Neutrophil (primary cell): ENCODE data around the gene FCN3.
A peak's percentile ranks its signal among the peaks of the same experiment; 100 is the strongest.

Source experiments
- H3K27ac ChIP-seq: fragments of 200-600 bp; sonication (generic); 2 replicates; pipeline ENCODE4 v1.5.1; 2016; ENCODE audit warnings: mild to moderate bottlenecking, moderate library complexity
- H3K27me3 ChIP-seq: fragments of 200-600 bp; sonication (generic); 2 replicates; pipeline ENCODE4 v1.6.0; 2016; ENCODE audit warnings: mild to moderate bottlenecking
- H3K36me3 ChIP-seq: fragments of 200-600 bp; sonication (generic); 2 replicates; pipeline ENCODE4 v1.5.1; 2017
- H3K4me1 ChIP-seq, 2 experiments: fragments of 200-600 bp in 1 of 2; sonication (generic) in 1 of 2; 1 replicate in 1 of 2; 2 replicates in 1 of 2; pipeline versions ENCODE4 v1.5.1 to v1.6.1; 2013 to 2016; ENCODE audit warnings: low read depth in 1 of 2, low read length in 1 of 2, mild to moderate bottlenecking in 1 of 2, moderate library complexity in 1 of 2; ENCODE audit not compliant: control insufficient read depth in 1 of 2, insufficient read depth in 1 of 2
- H3K4me3 ChIP-seq, 2 experiments: fragments of 200-600 bp in 1 of 2; sonication (generic) in 1 of 2; 1 replicate in 1 of 2; 2 replicates in 1 of 2; pipeline ENCODE4 v1.5.1; 2013 to 2016; ENCODE audit warnings: low read depth in 1 of 2, low read length in 1 of 2, mild to moderate bottlenecking in 1 of 2, moderate library complexity in 1 of 2
- H3K9me3 ChIP-seq: fragments of 200-600 bp; sonication (generic); 2 replicates; pipeline ENCODE4 v1.5.1; 2016
- TF ChIP-seq, protein P1 (sequence below): fragments of 200-600 bp; sonication (generic); IDR thresholded peaks from 2 replicates; pipeline ENCODE4 v1.5.1; 2016; ENCODE audit warnings: antibody characterized with exemption

Gene FCN3

DNA sequence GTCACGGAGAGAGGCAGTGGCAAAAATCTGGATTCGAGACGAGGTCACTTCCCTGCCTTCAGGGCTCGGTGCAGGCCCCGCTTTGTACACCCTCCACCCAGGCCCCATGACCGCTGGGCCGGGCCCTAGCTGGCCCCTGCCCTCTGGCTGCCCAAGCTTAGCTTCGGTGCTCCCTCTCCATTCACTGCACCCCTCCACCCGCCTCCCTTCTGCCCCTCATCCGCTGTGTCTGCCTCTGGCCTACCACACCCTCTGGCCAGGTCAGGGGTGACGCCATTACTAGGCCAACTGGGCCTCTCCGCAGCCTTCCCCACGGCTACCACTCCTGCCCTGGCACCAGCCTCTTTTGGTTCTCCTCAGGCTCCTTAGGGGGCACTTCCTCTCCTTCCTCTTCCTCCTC lies 9.0 kb upstream of the FCN3 start:
- H3K4me3 ChIP-seq: no peak overlapping the region
- H3K27ac ChIP-seq: no peak overlapping the region
- H3K9me3 ChIP-seq: no peaks in the 10 kb centered on the region
- TF ChIP-seq, protein P1, sequence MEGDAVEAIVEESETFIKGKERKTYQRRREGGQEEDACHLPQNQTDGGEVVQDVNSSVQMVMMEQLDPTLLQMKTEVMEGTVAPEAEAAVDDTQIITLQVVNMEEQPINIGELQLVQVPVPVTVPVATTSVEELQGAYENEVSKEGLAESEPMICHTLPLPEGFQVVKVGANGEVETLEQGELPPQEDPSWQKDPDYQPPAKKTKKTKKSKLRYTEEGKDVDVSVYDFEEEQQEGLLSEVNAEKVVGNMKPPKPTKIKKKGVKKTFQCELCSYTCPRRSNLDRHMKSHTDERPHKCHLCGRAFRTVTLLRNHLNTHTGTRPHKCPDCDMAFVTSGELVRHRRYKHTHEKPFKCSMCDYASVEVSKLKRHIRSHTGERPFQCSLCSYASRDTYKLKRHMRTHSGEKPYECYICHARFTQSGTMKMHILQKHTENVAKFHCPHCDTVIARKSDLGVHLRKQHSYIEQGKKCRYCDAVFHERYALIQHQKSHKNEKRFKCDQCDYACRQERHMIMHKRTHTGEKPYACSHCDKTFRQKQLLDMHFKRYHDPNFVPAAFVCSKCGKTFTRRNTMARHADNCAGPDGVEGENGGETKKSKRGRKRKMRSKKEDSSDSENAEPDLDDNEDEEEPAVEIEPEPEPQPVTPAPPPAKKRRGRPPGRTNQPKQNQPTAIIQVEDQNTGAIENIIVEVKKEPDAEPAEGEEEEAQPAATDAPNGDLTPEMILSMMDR: no peak
- H3K4me1 ChIP-seq: peaks cover 0 to 9% of the 10 kb centered on the region in 2 experiments
- H3K27me3 ChIP-seq: peaks cover 22% of the 10 kb centered on the region
- H3K36me3 ChIP-seq: no peaks in the 10 kb centered on the region

GRCh38 chr1:27383039-27383605 lies 8.5 kb upstream of the FCN3 start, which contains the start of gene CD164L2:
Gene CD164L2 (minus strand): TSS chr1:27383333. CDS start chr1:27383239, 94 bp downstream.
- H3K36me3 ChIP-seq: no peaks in the 10 kb centered on the region
- H3K4me3 ChIP-seq: peak within 1 kb of the TSS in 1 of 2 experiments; percentile 18
- peaks cover 22% of the 10 kb centered on the region for H3K27me3 ChIP-seq
- TF ChIP-seq, protein P1: no peak
- no peaks in the 10 kb centered on the region for H3K9me3 ChIP-seq
- H3K27ac ChIP-seq: no peak within 1 kb of the TSS
- H3K4me1 ChIP-seq: peaks cover 0 to 9% of the 10 kb centered on the region in 2 experiments

DNA sequence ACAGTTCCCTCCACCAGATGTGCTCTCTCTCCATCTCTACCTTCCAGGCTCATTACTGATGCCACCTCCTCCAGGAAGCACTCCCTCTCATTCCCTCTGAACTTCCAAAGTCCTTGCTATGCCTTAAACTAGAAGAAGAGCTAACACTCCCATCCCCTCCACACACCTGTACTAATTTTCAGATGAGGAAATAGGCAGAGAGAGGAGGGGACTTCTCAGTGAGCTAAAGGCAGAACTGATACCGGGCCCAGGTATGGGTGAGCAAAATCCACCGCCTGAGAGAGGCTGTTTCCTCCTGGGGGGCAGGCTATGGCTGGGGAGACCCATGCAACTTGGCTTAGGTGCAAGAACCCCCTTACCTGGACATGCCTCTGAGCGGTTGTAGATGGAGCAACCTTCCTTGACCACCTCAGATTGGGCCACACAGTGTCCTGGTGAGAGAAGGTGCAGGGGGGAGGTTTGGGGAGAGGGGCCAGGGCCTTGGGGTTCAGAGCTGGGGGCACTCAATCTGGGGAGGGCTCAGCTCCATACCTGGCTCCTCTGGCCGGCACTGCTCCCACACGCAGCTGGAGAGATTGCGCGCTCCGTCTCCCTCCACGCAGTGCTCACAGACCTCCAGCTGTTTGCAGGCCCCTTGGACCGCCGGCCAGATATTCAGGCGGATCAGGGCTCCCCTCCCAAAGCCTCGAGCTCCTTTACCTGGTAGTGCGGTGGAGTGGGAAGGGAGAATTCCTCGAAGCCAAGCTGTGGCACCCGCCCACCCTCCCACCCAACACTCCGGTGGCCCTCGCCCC lies 7.5 kb upstream of the FCN3 start:
- no peak overlapping the region for H3K27ac ChIP-seq
- no peaks in the 10 kb centered on the region for H3K9me3 ChIP-seq
- H3K36me3 ChIP-seq: no peaks in the 10 kb centered on the region
- TF ChIP-seq, protein P1: no peak
- H3K4me3 ChIP-seq: no peak overlapping the region
- H3K4me1 ChIP-seq: peaks cover 0 to 9% of the 10 kb centered on the region in 2 experiments
- H3K27me3 ChIP-seq: peaks cover 22% of the 10 kb centered on the region

GRCh38 chr1:27380766-27381733 lies 6.4 kb upstream of the FCN3 start:
- Histone ChIP-seq H3K4me3 (no peak overlapping the region), H3K36me3 (no peaks in the 10 kb centered on the region), H3K27ac (no peak overlapping the region), H3K4me1 (peaks cover 0 to 9% of the 10 kb centered on the region in 2 experiments), H3K27me3 (peaks cover 22% of the 10 kb centered on the region), H3K9me3 (no peaks in the 10 kb centered on the region)
- TF ChIP-seq, protein P1: no peak

DNA sequence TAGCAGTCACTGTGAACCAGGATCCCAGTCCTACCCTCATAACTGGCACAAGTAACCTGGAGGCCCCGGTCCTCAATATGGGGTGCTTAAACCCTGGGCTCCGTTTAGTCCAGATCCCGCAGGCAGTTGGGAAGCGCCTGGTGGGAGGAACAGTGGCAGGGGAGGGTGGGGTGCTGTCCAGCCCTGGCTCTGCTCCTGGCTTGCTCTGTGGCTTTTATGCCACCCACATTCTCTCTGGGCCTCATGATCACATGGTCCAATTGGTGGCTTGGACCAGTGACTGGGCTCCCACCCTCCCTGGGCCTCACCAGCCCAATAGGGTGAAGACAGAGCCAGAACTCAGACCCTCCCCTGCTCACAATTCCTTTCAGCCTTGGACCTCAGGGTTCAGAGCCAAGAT lies 5.6 kb upstream of the FCN3 start:
- Histone ChIP-seq H3K36me3 (no peaks in the 10 kb centered on the region), H3K27ac (no peak overlapping the region), H3K4me1 (peaks cover 0 to 9% of the 10 kb centered on the region in 2 experiments), H3K4me3 (no peak overlapping the region), H3K27me3 (peaks cover 22% of the 10 kb centered on the region), H3K9me3 (no peaks in the 10 kb centered on the region)
- TF ChIP-seq, protein P1: no peak
